Activated T-cell treated with anti-CD3 and anti-CD28 coated beads for 24 hours (primary cell): Measurements from ENCODE around the gene AS3MT.
A peak's percentile ranks its signal among the peaks of the same experiment; 100 is the strongest.
"Not testable (repeated sequence)": the region's sequence is repeated elsewhere in the genome, so short reads cannot be mapped to it uniquely, and the experiment has no call there.

ENCODE experiments used
- DNase-seq: peaks from one replicate; pipeline ENCODE4 v3.0.0-alpha.2; 2020; ENCODE audit warnings: low read depth

Gene AS3MT

DNA sequence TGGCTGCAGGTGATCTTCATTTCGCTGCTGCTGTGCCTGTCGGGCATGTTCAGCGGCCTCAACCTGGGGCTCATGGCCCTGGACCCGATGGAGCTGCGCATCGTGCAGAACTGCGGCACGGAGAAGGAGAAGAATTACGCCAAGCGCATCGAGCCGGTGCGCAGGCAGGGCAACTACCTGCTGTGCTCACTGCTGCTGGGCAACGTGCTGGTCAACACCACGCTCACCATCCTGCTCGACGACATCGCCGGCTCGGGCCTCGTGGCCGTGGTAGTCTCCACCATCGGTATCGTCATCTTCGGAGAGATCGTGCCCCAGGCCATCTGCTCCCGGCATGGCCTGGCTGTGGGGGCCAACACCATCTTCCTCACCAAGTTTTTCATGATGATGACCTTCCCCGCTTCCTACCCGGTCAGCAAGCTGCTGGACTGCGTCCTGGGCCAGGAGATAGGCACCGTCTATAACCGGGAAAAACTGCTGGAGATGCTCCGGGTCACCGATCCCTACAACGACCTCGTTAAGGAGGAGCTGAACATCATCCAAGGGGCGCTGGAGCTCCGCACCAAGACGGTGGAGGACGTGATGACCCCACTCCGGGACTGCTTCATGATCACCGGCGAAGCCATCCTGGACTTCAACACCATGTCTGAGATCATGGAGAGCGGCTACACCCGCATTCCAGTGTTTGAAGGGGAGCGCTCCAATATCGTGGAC is 50.1 kb downstream of the AS3MT start:
- no peak for DNase-seq

DNA sequence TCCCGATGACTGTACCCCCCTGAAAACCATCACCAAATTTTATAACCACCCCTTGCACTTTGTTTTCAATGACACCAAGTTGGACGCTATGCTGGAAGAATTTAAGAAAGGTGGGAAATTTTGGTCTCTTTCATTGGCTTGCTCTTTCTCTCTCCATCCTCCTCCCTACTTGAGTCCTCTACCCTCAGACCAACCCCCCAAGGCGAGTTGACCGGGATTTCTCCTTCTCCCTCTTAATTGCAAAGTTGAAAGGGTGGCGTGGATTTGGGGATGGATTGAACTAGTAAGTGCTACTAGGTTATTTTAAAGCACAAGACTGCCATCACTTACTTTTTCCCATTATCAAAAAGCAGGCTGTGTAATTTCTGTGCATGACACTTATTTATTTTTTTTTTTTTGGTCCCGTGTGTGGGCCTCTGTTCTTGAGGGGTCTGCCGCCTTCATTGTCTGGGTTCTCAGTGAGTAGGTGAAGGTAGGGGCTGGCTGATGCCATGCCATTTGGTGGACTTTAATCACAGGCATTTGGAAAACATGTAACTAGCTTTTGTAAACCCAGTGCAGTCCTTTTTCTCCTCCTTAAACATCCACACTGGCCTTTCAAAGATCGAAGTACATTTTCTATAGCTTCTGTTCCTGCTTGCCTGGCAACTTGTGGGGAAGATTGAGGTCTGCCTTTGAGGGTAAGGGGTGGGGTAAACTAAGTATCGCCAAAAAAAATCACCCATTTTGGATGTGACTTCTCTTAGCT is 50.9 kb downstream of the AS3MT start:
- no peak for DNase-seq

DNA sequence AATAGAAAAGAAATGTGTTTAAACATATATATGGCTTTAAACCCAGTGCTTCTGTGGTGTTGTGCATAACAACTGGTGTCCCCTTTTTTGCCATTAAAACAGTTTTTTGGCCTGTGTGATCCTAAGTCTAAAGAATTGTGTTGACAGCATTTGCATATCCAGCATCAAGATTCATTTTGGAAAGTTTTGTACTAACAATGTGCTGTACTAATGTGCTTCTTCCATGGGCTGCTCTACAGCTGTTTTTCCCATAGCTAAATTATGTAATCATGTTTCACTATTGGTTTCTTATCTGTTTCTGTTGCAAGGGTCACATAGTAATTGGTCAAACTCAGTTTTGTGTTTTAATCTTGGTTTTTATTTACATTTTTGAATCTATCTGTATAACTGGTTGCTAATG is 54.3 kb downstream of the AS3MT start:
- no peak for DNase-seq

DNA sequence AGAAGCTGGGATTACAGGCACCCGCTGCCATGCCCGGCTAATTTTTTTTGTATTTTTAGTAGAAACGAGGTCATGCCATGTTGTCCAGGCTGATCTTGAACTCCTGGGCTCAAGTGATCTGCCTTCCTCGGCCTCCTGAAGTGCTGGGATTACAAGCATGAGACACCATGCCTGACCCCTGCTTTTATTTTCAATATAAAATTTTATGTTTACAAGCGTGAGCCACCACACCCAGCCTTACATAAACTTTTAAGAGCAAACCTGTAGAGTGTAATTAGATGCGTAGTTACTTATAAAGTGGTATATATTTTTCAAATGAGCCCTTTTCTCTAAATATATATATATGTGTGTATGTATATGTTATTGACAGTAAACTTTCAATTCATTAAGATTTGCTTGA is 57.6 kb downstream of the AS3MT start:
- no peak for DNase-seq

DNA sequence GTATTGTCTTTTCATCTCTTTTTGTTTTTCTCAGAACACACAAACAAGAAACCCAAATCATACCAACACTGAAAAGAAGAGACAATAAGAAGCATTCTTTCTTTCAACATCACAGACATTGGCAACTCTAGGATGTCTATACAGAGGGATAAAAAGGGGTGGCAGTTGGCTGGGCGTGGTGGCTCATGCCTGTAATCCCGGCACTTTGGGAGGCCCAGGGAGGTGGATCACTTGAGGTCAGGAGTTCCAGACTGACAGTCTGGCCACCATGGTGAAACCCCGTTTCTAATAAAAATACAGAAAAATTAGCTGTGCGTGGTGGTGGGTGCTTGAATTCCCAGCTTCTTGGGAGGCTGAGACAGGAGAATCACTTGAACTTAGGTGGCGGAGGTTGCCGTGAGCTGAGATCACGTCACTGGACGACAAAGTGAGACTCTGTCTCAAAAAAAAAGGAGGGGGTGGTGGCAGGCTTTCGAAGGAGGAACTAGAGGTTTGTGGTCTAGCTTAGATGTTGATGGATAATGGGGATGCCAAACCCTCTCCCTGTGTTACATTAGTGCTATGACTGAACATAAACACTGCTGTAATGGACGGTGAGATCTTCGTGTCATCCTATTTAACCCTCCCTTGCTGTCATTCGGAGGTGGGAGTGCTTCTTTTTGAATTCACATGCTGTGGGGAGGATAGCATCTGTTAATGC is 58.2 kb downstream of the AS3MT start:
- no peak for DNase-seq

DNA sequence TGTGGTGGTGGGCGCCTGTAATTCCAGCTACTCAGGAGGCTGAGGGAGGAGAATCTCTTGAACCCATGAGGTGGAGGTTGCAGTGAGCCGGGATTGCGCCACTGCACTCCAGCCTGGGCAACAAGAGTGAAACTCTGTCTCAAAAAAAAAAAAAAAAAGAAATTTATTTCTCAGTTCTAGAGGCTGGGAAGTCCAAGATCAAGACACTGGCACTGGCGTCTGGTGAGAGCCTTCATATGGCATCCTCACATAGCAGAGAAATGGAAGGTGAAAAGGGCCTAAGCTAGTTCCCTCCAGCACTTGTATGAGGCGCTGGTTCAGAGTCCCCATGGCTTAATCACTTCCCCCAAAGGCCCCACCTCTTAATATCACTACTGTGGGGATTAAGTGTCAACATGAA is 59.2 kb downstream of the AS3MT start:
- not testable (repeated sequence) for DNase-seq

DNA sequence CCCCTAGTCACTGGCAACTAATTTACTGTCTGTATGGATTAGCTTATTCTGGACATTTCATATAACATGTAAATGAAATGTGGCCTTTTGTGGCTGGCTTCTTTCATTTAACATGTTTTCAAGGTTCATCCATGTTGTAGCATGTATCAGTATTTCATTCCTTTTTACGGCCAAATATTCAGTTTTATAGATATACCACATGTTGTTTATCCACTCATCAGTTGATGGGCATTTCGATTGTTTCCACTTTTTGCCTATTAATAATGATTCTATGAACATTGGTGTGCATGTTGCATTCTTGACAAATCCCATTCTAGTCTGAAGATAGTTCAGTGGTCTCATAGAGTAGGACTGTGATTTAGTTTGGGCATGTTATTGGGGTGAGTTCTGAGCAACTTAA is 61.5 kb downstream of the AS3MT start:
- DNase-seq = no peak

DNA sequence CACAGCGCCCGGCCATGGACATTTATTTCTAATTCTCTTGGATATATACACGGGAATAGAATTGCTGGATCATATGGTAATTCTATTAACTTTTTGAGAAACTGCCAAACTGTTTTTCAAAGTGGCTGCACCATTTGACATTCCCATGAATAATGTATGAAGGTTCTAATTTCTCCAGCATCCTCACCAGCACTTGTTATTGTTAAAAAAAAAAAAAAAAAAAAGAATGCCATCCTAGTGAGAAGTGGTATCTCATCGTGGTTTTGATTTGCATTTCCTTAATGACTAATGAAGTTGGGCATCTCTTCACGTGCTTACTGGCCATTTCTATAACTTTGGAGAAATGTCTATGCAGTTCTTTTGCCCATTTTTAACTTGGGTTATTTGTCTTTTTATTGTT is 62.4 kb downstream of the AS3MT start:
- DNase-seq = no peak

DNA sequence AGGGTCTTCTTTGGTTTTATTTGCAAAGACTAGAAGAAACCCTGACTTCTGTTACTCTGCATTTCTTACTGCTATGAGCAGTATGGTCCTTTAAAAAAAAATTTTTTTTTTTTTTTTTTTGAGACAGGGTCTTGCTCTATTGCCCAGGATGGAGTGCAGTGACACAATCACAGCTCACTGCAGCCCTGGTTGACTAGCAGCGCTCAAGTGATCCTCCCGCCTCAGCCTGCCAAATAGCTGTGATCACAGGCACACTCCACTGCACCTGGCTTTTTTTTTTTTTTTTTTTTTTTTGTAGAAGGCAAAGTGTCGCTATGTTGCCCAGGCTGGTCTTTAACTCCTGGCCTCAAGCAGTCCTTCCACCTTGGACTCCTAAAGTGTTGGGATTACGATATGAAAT is 66.2 kb downstream of the AS3MT start:
- no peak for DNase-seq

DNA sequence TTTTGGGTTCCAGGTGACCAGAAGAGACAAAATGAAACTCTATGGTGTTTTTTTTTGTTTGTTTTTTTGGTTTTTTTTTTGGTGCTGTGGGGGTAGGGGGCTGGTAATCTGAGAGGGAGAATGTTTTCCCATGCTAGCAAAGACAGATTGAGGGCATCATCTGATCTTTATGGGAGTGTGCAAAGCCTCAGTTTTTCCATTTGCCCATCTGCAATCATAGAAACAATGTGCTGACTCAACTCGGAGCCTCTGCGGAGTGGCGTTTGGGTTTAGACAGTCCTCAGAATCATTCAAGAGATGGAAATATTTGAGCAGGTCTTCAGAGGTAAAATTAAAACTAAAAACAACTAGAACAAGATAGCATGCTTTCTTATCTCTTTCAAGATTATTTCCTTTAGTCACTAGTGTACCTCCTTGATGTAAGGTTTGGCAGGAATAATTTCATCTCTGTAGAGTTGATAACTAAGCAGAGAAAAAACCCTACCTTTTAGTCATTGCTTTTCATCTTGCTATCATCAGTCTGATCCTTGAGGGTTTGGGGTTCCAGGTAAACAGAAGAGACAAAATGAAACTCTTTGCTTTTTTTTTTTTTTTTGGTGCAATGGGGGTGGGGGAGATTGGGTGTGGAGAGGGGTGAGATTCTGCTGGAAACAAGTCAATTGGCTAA is 66.8 kb downstream of the AS3MT start:
- peak; percentile 20 for DNase-seq

DNA sequence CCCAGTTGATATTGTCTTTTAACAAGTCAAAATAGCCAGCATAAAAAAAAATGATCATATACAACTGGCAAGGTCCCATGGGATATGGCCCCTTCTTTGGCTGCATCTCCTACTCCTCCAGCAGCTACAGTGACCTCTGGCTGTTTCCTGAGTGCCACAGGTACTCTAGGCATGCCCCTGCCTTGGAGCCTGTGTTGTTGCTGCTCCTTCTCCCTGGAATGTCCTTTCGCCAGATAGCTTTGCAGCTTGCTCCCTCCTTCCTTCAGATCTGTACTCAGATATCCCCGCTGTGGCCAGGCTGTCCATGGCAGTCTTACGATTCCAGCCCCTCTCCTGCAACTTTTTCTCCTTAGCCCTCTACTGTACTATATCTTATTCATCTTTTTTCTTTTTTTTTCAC is 72.1 kb downstream of the AS3MT start:
- no peak for DNase-seq

DNA sequence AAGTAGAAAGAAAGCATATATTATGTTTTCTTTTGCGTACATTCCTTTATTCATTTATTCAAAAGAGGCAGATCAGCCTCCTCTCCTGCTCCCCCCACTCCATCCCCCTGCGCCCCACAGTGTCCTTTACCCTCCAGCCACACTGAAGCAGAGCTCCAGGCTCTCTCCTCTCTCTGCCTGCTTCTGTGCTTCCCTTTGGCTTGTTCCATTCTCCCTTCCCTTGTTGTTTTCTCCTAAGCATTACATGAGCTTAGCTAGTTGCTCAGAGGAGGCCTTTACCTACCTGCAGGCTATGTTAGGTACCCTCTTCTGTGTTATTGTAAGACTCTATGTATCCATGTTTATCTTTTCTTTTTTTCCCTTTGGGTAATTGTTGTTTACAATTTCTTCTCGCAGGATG is 76.2 kb downstream of the AS3MT start:
- no peak for DNase-seq

DNA sequence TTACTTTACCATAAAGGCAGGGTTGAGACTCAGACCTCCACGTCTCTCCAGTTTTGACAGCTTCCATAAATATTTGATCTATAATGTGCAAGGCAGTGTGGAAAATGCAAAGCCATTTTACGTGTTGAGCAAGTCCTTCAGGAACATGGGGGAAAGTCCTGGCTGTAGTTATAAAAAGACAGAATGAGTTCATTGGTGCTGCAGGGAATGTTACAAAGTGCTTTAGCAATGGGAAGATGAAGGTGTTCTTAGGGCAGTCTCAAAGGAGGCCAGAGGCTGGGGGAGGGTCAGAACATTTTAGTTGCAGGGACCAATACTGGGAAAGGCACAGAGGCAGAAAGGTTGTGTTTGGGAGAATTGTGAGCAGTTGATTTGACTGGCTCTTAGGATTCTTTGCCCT is 76.7 kb downstream of the AS3MT start:
- DNase-seq = no peak

DNA sequence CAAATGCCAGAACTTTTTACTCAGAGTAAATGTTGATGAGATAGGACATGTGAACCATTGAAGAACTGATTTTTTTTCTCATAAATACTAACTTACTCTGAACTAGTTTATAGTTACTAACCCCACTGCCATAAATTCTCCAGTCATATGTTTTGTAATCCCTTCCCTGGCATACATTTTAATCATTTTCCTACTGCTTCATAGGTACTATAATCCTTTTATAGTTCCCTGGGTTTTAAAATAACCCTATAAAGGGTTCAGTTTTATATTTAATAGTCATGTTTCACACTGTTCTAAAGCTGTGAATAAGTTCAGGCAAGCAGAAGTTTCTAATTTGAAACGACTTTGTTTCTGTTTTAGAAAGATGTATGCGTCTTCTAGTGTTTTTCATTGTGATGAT is 77.7 kb downstream of the AS3MT start:
- no peak for DNase-seq

DNA sequence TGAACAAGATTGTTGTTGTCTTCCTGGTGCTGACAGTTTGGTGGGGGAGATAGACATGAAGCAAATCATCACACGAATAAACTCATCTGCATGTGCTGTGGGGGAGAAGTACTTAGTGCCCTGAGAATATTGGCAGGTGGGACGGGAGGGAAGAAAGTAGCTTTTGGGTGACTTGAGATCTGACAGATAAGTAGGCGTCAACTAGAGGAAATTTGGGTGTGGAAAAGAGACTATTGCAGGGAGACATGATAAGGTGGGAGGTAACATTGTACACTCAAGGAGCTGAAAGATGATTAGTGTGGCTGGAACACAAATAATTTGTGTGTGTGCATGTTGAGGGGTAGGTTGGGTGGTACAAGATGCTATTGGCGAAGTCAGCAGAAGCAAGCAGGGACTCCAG is 78.9 kb downstream of the AS3MT start:
- no peak for DNase-seq

DNA sequence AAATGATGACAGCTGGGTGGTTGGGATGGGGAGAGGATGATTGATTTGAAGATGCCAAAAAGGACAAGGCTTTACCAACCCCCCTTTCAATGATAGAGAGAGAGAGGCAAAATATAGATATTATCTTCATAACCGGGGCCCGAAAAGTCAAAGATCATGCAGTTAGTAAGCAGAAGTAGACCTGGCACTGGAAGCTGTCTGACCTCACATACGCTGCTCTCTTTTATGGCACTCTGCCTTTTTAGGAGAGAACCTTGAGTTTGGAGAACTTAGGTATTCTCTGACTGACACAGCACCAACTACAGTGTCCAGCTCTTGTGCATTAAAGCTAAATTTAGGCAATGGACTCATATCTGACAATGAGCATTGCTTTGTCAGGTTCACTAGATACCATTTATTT is 79.5 kb downstream of the AS3MT start:
- DNase-seq = no peak

DNA sequence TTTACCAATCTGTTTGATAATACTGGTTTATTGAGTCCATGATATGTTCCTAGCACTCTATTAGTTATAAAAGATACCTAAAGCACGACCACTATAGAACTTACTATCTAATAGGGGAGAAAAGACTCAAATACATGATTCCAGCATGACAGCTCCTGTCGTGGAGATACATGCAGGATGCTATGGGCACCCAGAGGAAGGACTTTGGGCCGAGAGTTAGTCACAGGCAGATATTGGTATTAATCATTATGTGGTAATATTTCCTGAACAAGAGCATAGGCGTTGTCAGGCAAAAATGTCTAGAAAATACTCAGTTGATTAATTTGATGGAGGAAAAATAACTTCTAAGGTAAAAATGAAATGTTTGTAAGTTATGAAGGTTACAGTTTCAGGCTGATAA is 80.6 kb downstream of the AS3MT start:
- no peak for DNase-seq

DNA sequence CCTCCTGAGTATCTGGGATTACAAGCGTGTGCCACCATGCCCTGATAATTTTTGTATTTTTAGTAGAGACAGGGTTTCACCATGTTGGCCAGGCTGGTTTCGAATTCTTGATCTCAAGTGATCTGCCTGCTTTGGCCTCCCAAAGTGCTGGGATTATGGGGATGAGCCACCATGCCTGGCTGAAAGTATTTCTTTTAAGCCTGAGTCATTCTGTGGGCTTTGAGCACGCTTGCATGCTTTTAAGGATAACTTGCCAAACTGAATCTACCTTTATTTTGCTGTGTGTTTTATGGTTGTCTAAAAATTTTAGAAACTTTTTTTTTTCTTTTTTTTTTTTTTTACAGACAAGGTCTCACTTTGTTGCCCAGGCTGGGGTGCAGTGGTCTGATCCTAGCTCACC is 82.0 kb downstream of the AS3MT start:
- no peak for DNase-seq
